Lower leg skin (tissue), 3 donors: ENCODE data around the gene ABHD5.

Source experiments
- POLR2A ChIP-seq, 2 donors: fragments of 450-650 bp; IDR thresholded peaks; one replicate each; pipeline ENCODE4 v1.6.1; 2016 to 2017; ENCODE audit warnings: antibody characterized with exemption in 2 of 2, mild to moderate bottlenecking in 1 of 2, moderate library complexity in 1 of 2
- TF ChIP-seq, protein P1 (sequence below), 3 donors: fragments of 450-650 bp; IDR thresholded peaks; one replicate each; pipeline ENCODE4 v1.5.1; 2016; ENCODE audit warnings: antibody characterized with exemption in 3 of 3, mild to moderate bottlenecking in 3 of 3, moderate library complexity in 2 of 3

- TF ChIP-seq, protein P1, sequence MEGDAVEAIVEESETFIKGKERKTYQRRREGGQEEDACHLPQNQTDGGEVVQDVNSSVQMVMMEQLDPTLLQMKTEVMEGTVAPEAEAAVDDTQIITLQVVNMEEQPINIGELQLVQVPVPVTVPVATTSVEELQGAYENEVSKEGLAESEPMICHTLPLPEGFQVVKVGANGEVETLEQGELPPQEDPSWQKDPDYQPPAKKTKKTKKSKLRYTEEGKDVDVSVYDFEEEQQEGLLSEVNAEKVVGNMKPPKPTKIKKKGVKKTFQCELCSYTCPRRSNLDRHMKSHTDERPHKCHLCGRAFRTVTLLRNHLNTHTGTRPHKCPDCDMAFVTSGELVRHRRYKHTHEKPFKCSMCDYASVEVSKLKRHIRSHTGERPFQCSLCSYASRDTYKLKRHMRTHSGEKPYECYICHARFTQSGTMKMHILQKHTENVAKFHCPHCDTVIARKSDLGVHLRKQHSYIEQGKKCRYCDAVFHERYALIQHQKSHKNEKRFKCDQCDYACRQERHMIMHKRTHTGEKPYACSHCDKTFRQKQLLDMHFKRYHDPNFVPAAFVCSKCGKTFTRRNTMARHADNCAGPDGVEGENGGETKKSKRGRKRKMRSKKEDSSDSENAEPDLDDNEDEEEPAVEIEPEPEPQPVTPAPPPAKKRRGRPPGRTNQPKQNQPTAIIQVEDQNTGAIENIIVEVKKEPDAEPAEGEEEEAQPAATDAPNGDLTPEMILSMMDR (IDR thresholded peaks at IDR 0.05), result no peak
- TF ChIP-seq POLR2A (IDR thresholded peaks at IDR 0.05), result no peak
These were observed 71.7 kb downstream of the ABHD5 start for GRCh38 chr3:43762451-43762850.
